ENCODE measurements around the gene FAM171A2. TPM values are rescaled to one million over a fixed set of nuclear protein-coding genes. Genes with fewer than 3 reads are reported as not detected.

The FAM171A2 gene
- total and polyA plus RNA-seq, 4 donors = 0.08 to 1.1 (median 0.18) TPM; not detected in 1

DNA sequence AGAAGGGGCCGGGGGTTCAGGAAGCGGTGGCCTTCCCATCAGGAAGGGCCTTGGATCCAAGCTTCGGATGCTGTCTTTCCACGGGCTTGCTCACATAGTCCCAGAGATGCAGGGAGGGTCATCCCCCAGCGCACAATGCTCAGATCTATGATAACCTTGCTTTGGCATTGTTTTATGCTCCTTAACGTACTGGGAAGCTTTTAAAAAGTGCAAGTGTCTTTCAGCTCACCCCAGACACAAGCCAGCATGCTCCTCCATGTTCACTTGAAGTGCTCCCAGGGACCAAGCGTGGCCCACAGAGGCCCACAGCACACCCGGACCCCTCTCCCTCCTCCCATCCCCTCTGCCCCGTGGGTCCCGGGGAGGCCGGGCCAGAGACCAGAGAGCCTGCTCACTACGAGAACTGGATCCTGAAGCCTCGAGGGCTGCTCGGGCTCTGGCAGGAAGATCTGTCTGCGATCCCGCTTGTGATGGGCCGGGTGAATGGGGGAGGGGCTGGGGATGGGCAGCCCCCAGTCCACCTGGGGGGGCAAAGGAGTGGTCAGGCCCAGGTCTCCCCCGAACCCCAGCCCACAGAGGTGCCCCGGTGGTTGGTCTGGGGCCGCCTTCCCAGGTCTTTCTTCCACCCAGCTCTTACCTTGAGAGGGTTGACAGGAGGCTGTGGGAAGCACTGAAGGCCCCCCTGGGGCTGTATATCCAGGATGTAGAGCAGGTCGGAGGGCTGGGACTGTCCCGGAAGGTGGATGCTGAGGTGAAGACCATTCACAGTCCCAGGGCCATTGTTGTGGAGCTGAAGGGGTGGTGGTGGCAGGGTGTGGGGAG lies 11.8 kb upstream of the FAM171A2 start:
- no peak for TF ChIP-seq GABPA (IDR thresholded peaks at IDR 0.05 in 1 of 2, conservative IDR thresholded peaks at IDR 0.05 in 1 of 2)
- TF ChIP-seq, protein P1, sequence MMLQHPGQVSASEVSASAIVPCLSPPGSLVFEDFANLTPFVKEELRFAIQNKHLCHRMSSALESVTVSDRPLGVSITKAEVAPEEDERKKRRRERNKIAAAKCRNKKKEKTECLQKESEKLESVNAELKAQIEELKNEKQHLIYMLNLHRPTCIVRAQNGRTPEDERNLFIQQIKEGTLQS (IDR thresholded peaks at IDR 0.05) = no peak
- TF ChIP-seq, protein P2, sequence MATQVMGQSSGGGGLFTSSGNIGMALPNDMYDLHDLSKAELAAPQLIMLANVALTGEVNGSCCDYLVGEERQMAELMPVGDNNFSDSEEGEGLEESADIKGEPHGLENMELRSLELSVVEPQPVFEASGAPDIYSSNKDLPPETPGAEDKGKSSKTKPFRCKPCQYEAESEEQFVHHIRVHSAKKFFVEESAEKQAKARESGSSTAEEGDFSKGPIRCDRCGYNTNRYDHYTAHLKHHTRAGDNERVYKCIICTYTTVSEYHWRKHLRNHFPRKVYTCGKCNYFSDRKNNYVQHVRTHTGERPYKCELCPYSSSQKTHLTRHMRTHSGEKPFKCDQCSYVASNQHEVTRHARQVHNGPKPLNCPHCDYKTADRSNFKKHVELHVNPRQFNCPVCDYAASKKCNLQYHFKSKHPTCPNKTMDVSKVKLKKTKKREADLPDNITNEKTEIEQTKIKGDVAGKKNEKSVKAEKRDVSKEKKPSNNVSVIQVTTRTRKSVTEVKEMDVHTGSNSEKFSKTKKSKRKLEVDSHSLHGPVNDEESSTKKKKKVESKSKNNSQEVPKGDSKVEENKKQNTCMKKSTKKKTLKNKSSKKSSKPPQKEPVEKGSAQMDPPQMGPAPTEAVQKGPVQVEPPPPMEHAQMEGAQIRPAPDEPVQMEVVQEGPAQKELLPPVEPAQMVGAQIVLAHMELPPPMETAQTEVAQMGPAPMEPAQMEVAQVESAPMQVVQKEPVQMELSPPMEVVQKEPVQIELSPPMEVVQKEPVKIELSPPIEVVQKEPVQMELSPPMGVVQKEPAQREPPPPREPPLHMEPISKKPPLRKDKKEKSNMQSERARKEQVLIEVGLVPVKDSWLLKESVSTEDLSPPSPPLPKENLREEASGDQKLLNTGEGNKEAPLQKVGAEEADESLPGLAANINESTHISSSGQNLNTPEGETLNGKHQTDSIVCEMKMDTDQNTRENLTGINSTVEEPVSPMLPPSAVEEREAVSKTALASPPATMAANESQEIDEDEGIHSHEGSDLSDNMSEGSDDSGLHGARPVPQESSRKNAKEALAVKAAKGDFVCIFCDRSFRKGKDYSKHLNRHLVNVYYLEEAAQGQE (IDR thresholded peaks at IDR 0.05) = no peak
- TF ChIP-seq, protein P3, sequence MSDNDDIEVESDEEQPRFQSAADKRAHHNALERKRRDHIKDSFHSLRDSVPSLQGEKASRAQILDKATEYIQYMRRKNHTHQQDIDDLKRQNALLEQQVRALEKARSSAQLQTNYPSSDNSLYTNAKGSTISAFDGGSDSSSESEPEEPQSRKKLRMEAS (IDR thresholded peaks at IDR 0.05) = no peak
- no peak for TF ChIP-seq HNF4A (conservative IDR thresholded peaks at IDR 0.05)
- TF ChIP-seq, protein P4, sequence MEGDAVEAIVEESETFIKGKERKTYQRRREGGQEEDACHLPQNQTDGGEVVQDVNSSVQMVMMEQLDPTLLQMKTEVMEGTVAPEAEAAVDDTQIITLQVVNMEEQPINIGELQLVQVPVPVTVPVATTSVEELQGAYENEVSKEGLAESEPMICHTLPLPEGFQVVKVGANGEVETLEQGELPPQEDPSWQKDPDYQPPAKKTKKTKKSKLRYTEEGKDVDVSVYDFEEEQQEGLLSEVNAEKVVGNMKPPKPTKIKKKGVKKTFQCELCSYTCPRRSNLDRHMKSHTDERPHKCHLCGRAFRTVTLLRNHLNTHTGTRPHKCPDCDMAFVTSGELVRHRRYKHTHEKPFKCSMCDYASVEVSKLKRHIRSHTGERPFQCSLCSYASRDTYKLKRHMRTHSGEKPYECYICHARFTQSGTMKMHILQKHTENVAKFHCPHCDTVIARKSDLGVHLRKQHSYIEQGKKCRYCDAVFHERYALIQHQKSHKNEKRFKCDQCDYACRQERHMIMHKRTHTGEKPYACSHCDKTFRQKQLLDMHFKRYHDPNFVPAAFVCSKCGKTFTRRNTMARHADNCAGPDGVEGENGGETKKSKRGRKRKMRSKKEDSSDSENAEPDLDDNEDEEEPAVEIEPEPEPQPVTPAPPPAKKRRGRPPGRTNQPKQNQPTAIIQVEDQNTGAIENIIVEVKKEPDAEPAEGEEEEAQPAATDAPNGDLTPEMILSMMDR (IDR thresholded peaks at IDR 0.05; ENCODE audit: low read depth, low read length, missing input control) = no peak
- no peak for TF ChIP-seq FOXA2 (IDR thresholded peaks at IDR 0.05)
- no peak for TF ChIP-seq FOXA1 (IDR thresholded peaks at IDR 0.05)
- no peak for TF ChIP-seq YY1 (IDR thresholded peaks at IDR 0.05)
- no peak for TF ChIP-seq TAF1 (conservative IDR thresholded peaks at IDR 0.05)
- TF ChIP-seq, protein P5, sequence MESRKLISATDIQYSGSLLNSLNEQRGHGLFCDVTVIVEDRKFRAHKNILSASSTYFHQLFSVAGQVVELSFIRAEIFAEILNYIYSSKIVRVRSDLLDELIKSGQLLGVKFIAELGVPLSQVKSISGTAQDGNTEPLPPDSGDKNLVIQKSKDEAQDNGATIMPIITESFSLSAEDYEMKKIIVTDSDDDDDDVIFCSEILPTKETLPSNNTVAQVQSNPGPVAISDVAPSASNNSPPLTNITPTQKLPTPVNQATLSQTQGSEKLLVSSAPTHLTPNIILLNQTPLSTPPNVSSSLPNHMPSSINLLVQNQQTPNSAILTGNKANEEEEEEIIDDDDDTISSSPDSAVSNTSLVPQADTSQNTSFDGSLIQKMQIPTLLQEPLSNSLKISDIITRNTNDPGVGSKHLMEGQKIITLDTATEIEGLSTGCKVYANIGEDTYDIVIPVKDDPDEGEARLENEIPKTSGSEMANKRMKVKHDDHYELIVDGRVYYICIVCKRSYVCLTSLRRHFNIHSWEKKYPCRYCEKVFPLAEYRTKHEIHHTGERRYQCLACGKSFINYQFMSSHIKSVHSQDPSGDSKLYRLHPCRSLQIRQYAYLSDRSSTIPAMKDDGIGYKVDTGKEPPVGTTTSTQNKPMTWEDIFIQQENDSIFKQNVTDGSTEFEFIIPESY (IDR thresholded peaks at IDR 0.05) = no peak
- TF ChIP-seq SP1 (IDR thresholded peaks at IDR 0.05) = no peak
- TF ChIP-seq NR2F2 (IDR thresholded peaks at IDR 0.05) = no peak
- TF ChIP-seq HNF4G (IDR thresholded peaks at IDR 0.05) = no peak
- TF ChIP-seq JUND (IDR thresholded peaks at IDR 0.05) = no peak
- TF ChIP-seq RXRA (IDR thresholded peaks at IDR 0.05) = no peak
- TF ChIP-seq RAD21 (IDR thresholded peaks at IDR 0.05) = no peak
- no peak for TF ChIP-seq EGR1 (IDR thresholded peaks at IDR 0.05; ENCODE audit: low read depth in 2 of 2)
- no peaks in the 10 kb centered on the region for H3K9me3 ChIP-seq (ENCODE audit: control insufficient read depth in 4 of 4, low read length in 3 of 4)
- no peaks in the 10 kb centered on the region for H3K36me3 ChIP-seq (ENCODE audit: control insufficient read depth in 4 of 4, insufficient read depth in 3 of 4, low read depth in 1 of 4, low read length in 3 of 4)
- no peak overlapping the region for H3K4me3 ChIP-seq (ENCODE audit: low read depth in 1 of 3, low read length in 3 of 3)
- no peaks in the 10 kb centered on the region for H3K4me1 ChIP-seq (ENCODE audit: control insufficient read depth in 4 of 4, insufficient read depth in 4 of 4, low read length in 3 of 4)
- WGBS = 35% methylated on average over 22 of the region's 22 CpGs
- DNase-seq (ENCODE audit: low spot score) = no peak
- no peaks in the 10 kb centered on the region for H3K27me3 ChIP-seq (ENCODE audit: control insufficient read depth in 4 of 4, insufficient read depth in 4 of 4, low read length in 3 of 4)
- no peak overlapping the region for H3K9ac ChIP-seq (ENCODE audit: low read depth in 1 of 2, low read length in 2 of 2)
- no peak overlapping the region for H3K27ac ChIP-seq (ENCODE audit: low read depth in 1 of 2, low read length in 2 of 2)
